NCI-H2171 (cell line): ENCODE results near the gene VPS33B.

Source experiments
- DNase-seq: peaks from one replicate; lab custom pipeline; 2025; lab: John Stamatoyannopoulos, UW

Gene VPS33B

DNA sequence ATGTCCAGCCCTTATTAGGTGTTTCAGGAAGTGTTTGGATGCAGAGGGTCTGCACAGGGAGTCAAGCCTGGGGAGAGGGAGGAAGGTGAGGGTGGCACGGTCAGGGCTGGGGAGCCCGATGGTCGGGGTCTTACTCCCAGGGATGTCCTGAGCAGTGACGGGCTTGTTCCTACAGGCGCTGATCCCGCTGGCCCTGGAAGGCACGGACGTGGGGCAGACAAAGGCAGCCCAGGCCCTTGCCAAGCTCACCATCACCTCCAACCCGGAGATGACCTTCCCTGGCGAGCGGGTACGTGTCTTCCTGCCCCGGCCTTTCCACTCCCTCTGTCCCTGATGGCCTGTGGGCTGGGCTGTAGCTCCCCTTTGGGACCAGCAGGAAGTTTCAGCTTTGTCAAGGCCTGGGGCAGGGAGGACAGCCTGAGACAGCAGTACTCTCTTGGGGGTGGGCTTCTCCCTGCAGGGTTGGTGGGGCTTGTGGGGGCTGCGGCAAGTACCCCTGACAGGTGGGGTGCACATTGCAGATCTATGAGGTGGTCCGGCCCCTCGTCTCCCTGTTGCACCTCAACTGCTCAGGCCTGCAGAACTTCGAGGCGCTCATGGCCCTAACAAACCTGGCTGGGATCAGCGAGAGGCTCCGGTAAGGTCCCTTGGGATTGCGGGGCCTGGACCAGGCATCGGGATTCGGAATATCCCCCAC, 72.3 kb downstream of the VPS33B start:
- no peak for DNase-seq
